Breast epithelium (tissue), 4 donors: ENCODE measurements around the gene SLC32A1. TPM values are rescaled to one million over a fixed set of nuclear protein-coding genes. Genes with fewer than 3 reads are reported as not detected.

ENCODE experiments used
- DNase-seq, 2 donors: peaks; one replicate each; pipeline ENCODE4 v3.0.0-alpha.2; 2019; ENCODE audit warnings: low spot score in 2 of 2
- H3K27ac ChIP-seq, 2 donors: fragments of 200-600 bp; sonication (generic) in 1 of 2; one replicate each; pipeline ENCODE4 v1.5.1; 2016 to 2019; ENCODE audit warnings: mild to moderate bottlenecking in 1 of 2
- H3K27me3 ChIP-seq, 2 donors: fragments of 200-600 bp; sonication (generic) in 1 of 2; one replicate each; pipeline versions ENCODE4 v1.5.1 to v1.6.0; 2017 to 2019; ENCODE audit warnings: control low read depth in 1 of 2, mild to moderate bottlenecking in 1 of 2
- H3K36me3 ChIP-seq: fragments of 200-600 bp; one replicate; pipeline ENCODE4 v1.5.1; 2019
- H3K4me1 ChIP-seq, 2 donors: fragments of 200-600 bp; sonication (generic); one replicate each; pipeline ENCODE4 v1.5.1; 2016 to 2019; ENCODE audit warnings: control low read depth in 1 of 2
- H3K4me3 ChIP-seq, 3 donors: fragments of 200-600 bp; sonication (generic); 1 replicate in 2 of 3; 2 replicates in 1 of 3; pipeline ENCODE4 v1.5.1; 2016 to 2019; ENCODE audit warnings: mild to moderate bottlenecking in 3 of 3, moderate library complexity in 2 of 3
- H3K9me3 ChIP-seq, 2 donors: fragments of 200-600 bp; sonication (generic) in 1 of 2; one replicate each; pipeline ENCODE4 v1.5.1; 2016 to 2019; ENCODE audit warnings: control low read depth in 1 of 2
- POLR2A ChIP-seq: fragments of 450-650 bp; IDR thresholded peaks from one replicate; pipeline ENCODE4 v1.6.1; 2016; ENCODE audit warnings: antibody characterized with exemption, mild to moderate bottlenecking, moderate library complexity
- POLR2AphosphoS5 ChIP-seq, 3 donors: sonication (generic); formaldehyde crosslinking; IDR thresholded peaks; one replicate each; pipeline ENCODE4 v1.6.1; 2017; ENCODE audit warnings: antibody characterized with exemption in 3 of 3
- intact Hi-C: fragments of 100-400 bp; cut with DNase I; formaldehyde crosslinking; loops from one replicate; pipeline ENCODE4 v1.15.1; 2023; ENCODE audit warnings: low total_unique reads
- total RNA-seq, 3 donors: library from RNA; depleted of rRNA; stranded (reverse); fragments of >200 nt; gene quantifications; one replicate each; pipeline ENCODE4 v1.1.0, GENCODE V29; 2016
- TF ChIP-seq, protein P1 (sequence below), 3 donors: fragments of 450-650 bp; IDR thresholded peaks; one replicate each; pipeline ENCODE4 v1.5.1; 2016 to 2017; ENCODE audit warnings: antibody characterized with exemption in 3 of 3, mild to moderate bottlenecking in 3 of 3, moderate library complexity in 3 of 3

Gene SLC32A1
- total RNA-seq, 3 donors from 2014 or later = not detected

DNA sequence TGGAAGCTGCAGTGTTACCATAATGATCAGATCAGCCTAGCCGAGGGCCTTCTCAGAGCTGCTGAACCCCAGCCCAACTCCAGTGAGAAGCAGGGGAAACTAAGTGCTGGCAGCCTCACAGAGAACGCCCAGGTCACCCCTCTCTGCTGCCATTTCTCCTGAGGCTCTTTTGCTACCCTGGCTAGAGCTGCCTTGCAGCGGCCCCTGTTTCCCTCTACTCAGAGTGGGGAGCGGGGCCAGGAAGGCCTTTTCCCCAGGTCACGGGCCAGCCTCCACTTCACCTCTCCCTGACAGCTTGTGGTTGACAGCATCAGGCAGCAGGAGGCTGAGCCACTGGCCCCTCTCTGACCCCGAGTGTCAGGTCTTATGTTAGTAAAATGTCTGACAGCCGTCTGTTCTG lies 46.7 kb downstream of the SLC32A1 start:
- H3K27me3 ChIP-seq = no peaks in the 10 kb centered on the region
- no peak overlapping the region for H3K27ac ChIP-seq
- DNase-seq = no peak
- H3K9me3 ChIP-seq = no peaks in the 10 kb centered on the region
- intact Hi-C loops = no loop called here
- H3K4me3 ChIP-seq = no peak overlapping the region
- TF ChIP-seq, protein P1, sequence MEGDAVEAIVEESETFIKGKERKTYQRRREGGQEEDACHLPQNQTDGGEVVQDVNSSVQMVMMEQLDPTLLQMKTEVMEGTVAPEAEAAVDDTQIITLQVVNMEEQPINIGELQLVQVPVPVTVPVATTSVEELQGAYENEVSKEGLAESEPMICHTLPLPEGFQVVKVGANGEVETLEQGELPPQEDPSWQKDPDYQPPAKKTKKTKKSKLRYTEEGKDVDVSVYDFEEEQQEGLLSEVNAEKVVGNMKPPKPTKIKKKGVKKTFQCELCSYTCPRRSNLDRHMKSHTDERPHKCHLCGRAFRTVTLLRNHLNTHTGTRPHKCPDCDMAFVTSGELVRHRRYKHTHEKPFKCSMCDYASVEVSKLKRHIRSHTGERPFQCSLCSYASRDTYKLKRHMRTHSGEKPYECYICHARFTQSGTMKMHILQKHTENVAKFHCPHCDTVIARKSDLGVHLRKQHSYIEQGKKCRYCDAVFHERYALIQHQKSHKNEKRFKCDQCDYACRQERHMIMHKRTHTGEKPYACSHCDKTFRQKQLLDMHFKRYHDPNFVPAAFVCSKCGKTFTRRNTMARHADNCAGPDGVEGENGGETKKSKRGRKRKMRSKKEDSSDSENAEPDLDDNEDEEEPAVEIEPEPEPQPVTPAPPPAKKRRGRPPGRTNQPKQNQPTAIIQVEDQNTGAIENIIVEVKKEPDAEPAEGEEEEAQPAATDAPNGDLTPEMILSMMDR (IDR thresholded peaks at IDR 0.05) = no peak
- TF ChIP-seq POLR2AphosphoS5 (IDR thresholded peaks at IDR 0.05) = no peak
- no peak for TF ChIP-seq POLR2A
- H3K36me3 ChIP-seq = peaks cover 4% of the 10 kb centered on the region
- H3K4me1 ChIP-seq = no peaks in the 10 kb centered on the region

DNA sequence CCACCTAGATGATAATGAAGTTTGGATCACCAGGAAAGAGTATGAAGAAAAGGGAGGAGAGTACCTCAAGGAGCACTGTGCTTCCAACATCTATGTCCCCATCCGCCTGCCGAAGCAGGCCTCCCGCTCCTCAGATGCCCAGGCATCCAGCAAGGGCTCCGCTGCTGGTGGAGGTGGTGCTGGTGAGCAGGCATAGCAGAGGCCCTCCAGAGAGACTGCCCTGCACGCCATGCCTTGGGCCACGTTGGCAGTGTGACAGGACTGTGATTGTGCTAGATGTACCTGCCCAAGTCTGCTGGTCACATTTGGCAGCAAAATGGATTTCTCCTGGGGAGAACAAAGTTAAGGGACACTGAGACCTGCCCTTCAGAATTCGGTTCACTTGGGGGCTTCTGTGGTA lies 47.3 kb downstream of the SLC32A1 start:
- intact Hi-C loops = no loop called here
- DNase-seq = no peak
- H3K27ac ChIP-seq = no peak overlapping the region
- peaks cover 4% of the 10 kb centered on the region for H3K36me3 ChIP-seq
- no peak overlapping the region for H3K4me3 ChIP-seq
- H3K9me3 ChIP-seq = no peaks in the 10 kb centered on the region
- H3K4me1 ChIP-seq = no peaks in the 10 kb centered on the region
- no peaks in the 10 kb centered on the region for H3K27me3 ChIP-seq
- TF ChIP-seq, protein P1 (IDR thresholded peaks at IDR 0.05) = no peak
- TF ChIP-seq POLR2AphosphoS5 (IDR thresholded peaks at IDR 0.05) (no peak), POLR2A (no peak)

DNA sequence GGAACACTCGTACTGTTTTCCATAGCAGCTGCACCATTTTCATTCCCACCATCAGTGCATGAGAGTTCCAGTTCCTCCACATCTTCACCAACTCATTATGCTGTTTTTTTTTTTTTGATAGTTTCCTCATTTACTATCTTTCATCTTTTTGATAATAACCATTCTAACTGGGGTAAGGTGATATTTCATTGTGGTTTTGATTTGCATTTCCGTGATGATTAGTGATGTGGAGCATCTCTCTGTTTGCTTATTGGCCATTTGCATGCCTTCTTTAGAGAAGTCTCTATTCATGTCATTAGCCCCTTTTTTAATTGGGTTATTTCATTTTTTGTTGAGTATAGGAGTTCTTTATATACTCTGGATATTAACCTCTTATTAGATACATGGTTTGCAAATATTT lies 49.9 kb downstream of the SLC32A1 start:
- Histone ChIP-seq H3K9me3 (no peaks in the 10 kb centered on the region), H3K27ac (no peak overlapping the region), H3K4me1 (no peaks in the 10 kb centered on the region), H3K36me3 (peaks cover 4% of the 10 kb centered on the region), H3K4me3 (no peak overlapping the region), H3K27me3 (no peaks in the 10 kb centered on the region)
- TF ChIP-seq POLR2AphosphoS5 (IDR thresholded peaks at IDR 0.05) = no peak
- no peak for TF ChIP-seq POLR2A
- TF ChIP-seq, protein P1 (IDR thresholded peaks at IDR 0.05) = no peak
- no peak for DNase-seq
- intact Hi-C loops = no loop called here

DNA sequence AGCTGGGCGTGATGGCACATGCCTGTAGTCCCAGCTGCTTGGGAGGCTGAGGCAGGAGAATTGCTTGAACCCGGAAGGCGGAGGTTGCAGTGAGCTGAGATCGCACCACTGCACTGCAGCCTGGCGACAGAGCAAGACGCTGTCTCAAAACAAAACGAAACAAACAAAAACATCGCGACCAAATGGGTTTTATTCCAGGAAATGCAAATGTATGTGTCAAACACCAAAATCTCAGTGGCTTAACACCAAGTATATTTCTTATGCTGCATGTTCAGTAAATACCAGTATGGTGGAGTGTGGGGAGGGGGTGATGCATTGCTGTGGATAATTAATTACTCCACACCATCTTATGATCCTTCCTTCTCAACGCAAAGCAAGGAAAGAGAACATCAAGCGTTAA lies 52.1 kb downstream of the SLC32A1 start:
- TF ChIP-seq POLR2AphosphoS5 (IDR thresholded peaks at IDR 0.05) = no peak
- TF ChIP-seq POLR2A = no peak
- TF ChIP-seq, protein P1 (IDR thresholded peaks at IDR 0.05) = no peak
- H3K9me3 ChIP-seq = no peaks in the 10 kb centered on the region
- H3K27ac ChIP-seq = no peak overlapping the region
- intact Hi-C loops = no loop called here
- DNase-seq = no peak
- no peak overlapping the region for H3K4me3 ChIP-seq
- no peaks in the 10 kb centered on the region for H3K27me3 ChIP-seq
- H3K36me3 ChIP-seq = peaks cover 4% of the 10 kb centered on the region
- H3K4me1 ChIP-seq = no peaks in the 10 kb centered on the region

Other genes with a start within 250 kb of the SLC32A1 start
- gene ADIG, start 143.3 kb upstream of the SLC32A1 start, total RNA-seq = not detected
- 10 to 100 TPM in 2 of 3 donors, not detected in 1; 33.8 to 35.9 TPM for gene ARHGAP40, start 122.7 kb upstream of the SLC32A1 start, total RNA-seq
- gene ACTR5, start 24.0 kb downstream of the SLC32A1 start, total RNA-seq = 10 to 100 TPM in 2 of 3 donors, 1 to 10 TPM in 1; 8.5 to 15.4 (median 13.0) TPM
- 10 to 100 TPM in 1 of 3 donors, 1 to 10 TPM in 2; 3.7 to 10.8 (median 8.2) TPM for gene PPP1R16B, start 81.2 kb downstream of the SLC32A1 start, total RNA-seq
- gene FAM83D, start 201.9 kb downstream of the SLC32A1 start, total RNA-seq = under 1 TPM; 0.33 to 0.64 (median 0.59) TPM
- gene DHX35, start 237.9 kb downstream of the SLC32A1 start, total RNA-seq = 10 to 100 TPM; 11.0 to 20.3 (median 20.1) TPM